Thymus (tissue), 11 donors: ENCODE results near the gene DLX4. TPM values are rescaled to one million over a fixed set of nuclear protein-coding genes. Genes with fewer than 3 reads are reported as not detected.
A peak's percentile ranks its signal among the peaks of the same experiment; 100 is the strongest.

Experiments used
- DNase-seq, 9 donors: peaks; one replicate each; pipeline ENCODE4 v3.0.0-alpha.2; 2013; ENCODE audit warnings: low spot score in 9 of 9, low read depth in 6 of 9, missing footprints in 1 of 9
- H3K27ac ChIP-seq, 2 donors: one replicate each; pipeline ENCODE4 v1.5.1; 2013; ENCODE audit warnings: control low read depth in 1 of 2, low read depth in 1 of 2, low read length in 1 of 2, mild to moderate bottlenecking in 1 of 2, moderate library complexity in 1 of 2
- H3K27me3 ChIP-seq, 2 donors: one replicate each; pipeline ENCODE4 v1.5.1; 2013; ENCODE audit warnings: low read length in 1 of 2; ENCODE audit not compliant: control insufficient read depth in 2 of 2, insufficient read depth in 1 of 2
- H3K36me3 ChIP-seq, 2 donors: one replicate each; pipeline ENCODE4 v1.5.1; 2013; ENCODE audit warnings: low read length in 1 of 2, mild to moderate bottlenecking in 1 of 2, moderate library complexity in 1 of 2; ENCODE audit not compliant: control insufficient read depth in 2 of 2, insufficient read depth in 2 of 2
- H3K4me1 ChIP-seq, 2 donors: one replicate each; pipeline ENCODE4 v1.5.1; 2013; ENCODE audit warnings: low read length in 2 of 2; ENCODE audit not compliant: control insufficient read depth in 2 of 2, insufficient read depth in 2 of 2
- H3K4me3 ChIP-seq, 2 donors: one replicate each; pipeline ENCODE4 v1.5.1; 2013; ENCODE audit warnings: low read length in 2 of 2, control low read depth in 1 of 2, mild to moderate bottlenecking in 1 of 2
- H3K9me3 ChIP-seq, 2 donors: one replicate each; pipeline ENCODE4 v1.5.1; 2013; ENCODE audit warnings: low read length in 1 of 2, mild to moderate bottlenecking in 1 of 2; ENCODE audit not compliant: control insufficient read depth in 2 of 2, insufficient read depth in 1 of 2
- WGBS: extraction: QIAGEN DNeasy Blood & Tissue Kit; methylation state at CpG from one replicate; pipeline ENCODE4 v1.1.7; 2013; 5-methylcytosine and 5-hydroxymethylcytosine counted together
- polyA plus RNA-seq: library from polyadenylated mRNA; stranded (reverse); fragments of 200-250 nt; gene quantifications from one replicate; pipeline ENCODE4 v1.2.3, GENCODE V29; 2013
- total RNA-seq: library from RNA; stranded (reverse); fragments of 120-200 nt; gene quantifications from one replicate; pipeline ENCODE4 v1.2.4, GENCODE V29; 2013
- donor health status: healthy.

The DLX4 gene
- total and polyA plus RNA-seq, 2 donors = 0.09 to 0.46 TPM

- 23% methylated on average over 17 of the region's 17 CpGs for WGBS
- Histone ChIP-seq H3K9me3 (peaks cover 0 to 7% of the 10 kb centered on the region in 2 donors), H3K27ac (no peak overlapping the region), H3K4me1 (no peaks in the 10 kb centered on the region), H3K36me3 (no peaks in the 10 kb centered on the region), H3K27me3 (peaks cover 42 to 87% of the 10 kb centered on the region in 2 donors), H3K4me3 (no peak overlapping the region)
- DNase-seq = no peak
These were observed 18.9 kb downstream of the DLX4 start for GRCh38 chr17:49987681-49988441.

DNA sequence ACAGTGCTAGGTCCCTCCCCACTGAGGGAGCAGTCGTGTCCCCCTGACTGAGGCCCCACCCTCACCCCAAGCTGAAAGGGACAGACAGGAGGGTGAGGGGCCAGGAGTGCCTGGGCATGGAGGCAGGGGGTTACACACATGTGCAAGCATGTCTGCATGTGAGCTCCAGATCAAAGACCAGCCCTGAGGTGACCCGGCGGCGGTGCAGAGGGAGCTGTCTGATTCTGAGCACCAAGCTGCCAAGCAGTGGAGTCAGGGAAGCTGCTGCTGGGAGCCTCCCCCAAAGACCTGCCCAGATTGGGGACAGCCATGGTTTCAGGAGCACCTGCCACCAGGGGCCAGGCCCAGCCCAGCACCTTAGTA is 20.5 kb downstream of the DLX4 start:
- no peak overlapping the region for H3K27ac ChIP-seq
- no peak for DNase-seq
- peaks cover 0 to 9% of the 10 kb centered on the region in 2 donors for H3K4me1 ChIP-seq
- H3K27me3 ChIP-seq = peaks cover 57 to 96% of the 10 kb centered on the region in 2 donors
- peaks cover under 1 to 14% of the 10 kb centered on the region in 2 donors for H3K9me3 ChIP-seq
- 98% methylated on average over 4 of the region's 4 CpGs for WGBS
- no peaks in the 10 kb centered on the region for H3K36me3 ChIP-seq
- no peak overlapping the region for H3K4me3 ChIP-seq

- no peak overlapping the region for H3K27ac ChIP-seq
- H3K4me1 ChIP-seq = peaks cover 0 to 17% of the 10 kb centered on the region in 2 donors
- H3K36me3 ChIP-seq = no peaks in the 10 kb centered on the region
- no peak overlapping the region for H3K4me3 ChIP-seq
- WGBS = 49% methylated on average over 3 of the region's 3 CpGs
- DNase-seq = no peak
- H3K27me3 ChIP-seq = peaks cover 62 to 99% of the 10 kb centered on the region in 2 donors
- peaks cover 4 to 20% of the 10 kb centered on the region in 2 donors for H3K9me3 ChIP-seq
These were observed 21.3 kb downstream of the DLX4 start for GRCh38 chr17:49990331-49990730.

- H3K36me3 ChIP-seq = no peaks in the 10 kb centered on the region
These were observed 21.9 kb downstream of the DLX4 start for GRCh38 chr17:49990921-49991320.

DNA sequence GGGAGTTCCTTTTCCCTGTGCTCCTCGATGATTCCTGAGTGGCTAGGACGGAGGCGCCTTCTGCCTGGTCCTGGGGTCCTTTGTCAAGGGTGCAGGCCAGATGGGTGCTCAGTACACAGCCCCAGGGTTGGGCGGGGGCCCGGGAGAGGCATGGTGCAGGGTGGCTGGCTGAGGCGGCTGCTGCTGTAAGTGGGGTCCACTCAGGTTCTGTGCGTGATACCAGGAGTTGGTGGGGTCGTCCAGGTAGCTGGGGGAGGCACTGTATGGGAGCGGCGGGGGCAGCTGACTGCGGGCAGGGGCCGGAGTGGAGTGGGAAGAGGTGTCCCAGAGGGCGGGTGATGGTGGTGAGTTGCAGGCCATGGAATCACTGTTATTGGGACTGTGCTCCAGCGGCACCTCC is 22.4 kb downstream of the DLX4 start:
- H3K27ac ChIP-seq = no peak overlapping the region
- H3K4me3 ChIP-seq = no peak overlapping the region
- H3K36me3 ChIP-seq = no peaks in the 10 kb centered on the region
- H3K9me3 ChIP-seq = peaks cover 4 to 25% of the 10 kb centered on the region in 2 donors
- WGBS = 93% methylated on average over 14 of the region's 14 CpGs
- peaks cover 0 to 17% of the 10 kb centered on the region in 2 donors for H3K4me1 ChIP-seq
- DNase-seq = no peak
- H3K27me3 ChIP-seq = peaks cover 70 to 99% of the 10 kb centered on the region in 2 donors

More at GRCh38 chr17:49990921-49991320, 21.9 kb downstream of the DLX4 start:
- Histone ChIP-seq H3K27me3 (peaks cover 65 to 99% of the 10 kb centered on the region in 2 donors), H3K9me3 (peaks cover 4 to 20% of the 10 kb centered on the region in 2 donors), H3K27ac (no peak overlapping the region), H3K4me3 (no peak overlapping the region), H3K4me1 (peaks cover 0 to 17% of the 10 kb centered on the region in 2 donors)
- WGBS = 92% methylated on average over 8 of the region's 8 CpGs
- no peak for DNase-seq

DNA sequence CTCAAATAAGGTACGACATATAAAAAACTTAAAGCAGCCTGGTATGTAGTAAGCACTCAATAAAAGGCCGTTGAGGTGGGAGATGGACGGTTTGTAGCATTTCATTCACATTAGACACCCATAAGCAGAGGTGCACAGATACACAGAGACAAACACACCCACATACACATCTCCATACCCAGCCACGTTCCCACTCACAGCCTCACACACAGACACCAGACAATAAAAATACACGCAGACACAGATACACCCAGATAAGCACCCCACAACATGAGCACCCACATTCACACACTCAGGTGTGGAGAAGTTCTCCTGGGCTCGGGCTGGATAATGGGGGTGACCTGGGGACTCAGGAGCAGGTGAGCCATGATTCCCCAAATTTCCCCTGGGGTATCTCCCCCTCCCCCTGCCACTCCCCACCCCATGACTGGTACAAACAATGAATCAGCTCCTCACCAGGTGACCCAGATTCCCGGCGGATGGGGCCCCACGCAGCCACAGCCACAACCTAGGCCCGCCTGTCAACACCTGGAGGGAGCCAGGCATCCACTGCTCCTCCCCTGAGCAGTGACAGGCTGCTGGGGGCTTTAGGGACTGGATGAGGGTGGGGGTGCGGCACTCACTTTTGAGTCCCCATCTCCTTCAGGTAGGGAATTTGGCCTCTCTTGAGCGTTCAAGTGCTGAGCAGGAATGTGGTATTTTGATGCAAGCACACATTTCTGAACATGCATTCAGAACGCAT is 23.4 kb downstream of the DLX4 start:
- Histone ChIP-seq H3K9me3 (peaks cover 4 to 28% of the 10 kb centered on the region in 2 donors), H3K36me3 (no peaks in the 10 kb centered on the region), H3K4me3 (no peak overlapping the region), H3K27me3 (peaks cover 76 to 99% of the 10 kb centered on the region in 2 donors), H3K27ac (no peak overlapping the region), H3K4me1 (peaks cover 3 to 19% of the 10 kb centered on the region in 2 donors)
- WGBS = 83% methylated on average over 13 of the region's 13 CpGs
- DNase-seq = no peak

DNA sequence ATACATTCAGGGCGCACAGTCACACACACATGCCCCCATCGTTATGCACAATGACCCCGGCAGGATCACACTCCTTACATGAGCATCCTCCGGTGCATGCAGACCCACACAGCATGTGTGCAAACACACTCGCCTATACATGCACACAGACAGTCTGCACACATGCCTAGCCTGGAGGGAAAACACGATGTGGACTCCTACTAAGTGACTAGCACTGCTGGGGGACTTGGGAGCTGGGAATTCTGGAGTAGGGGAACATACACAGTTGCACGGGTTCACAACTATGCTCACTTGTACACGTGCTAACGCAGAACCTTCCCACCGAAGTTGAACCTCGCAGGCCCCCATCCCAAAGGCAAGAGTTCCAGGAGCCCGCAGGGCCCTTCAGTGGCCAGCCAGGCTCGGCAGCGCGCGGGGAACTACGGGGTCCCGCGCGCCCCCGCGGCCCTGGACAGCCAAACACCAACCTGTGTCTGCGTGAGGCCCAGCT is 24.0 kb downstream of the DLX4 start:
- 21% methylated on average over 23 of the region's 23 CpGs for WGBS
- DNase-seq = no peak
- Histone ChIP-seq H3K9me3 (peaks cover 4 to 28% of the 10 kb centered on the region in 2 donors), H3K36me3 (no peaks in the 10 kb centered on the region), H3K27me3 (peaks cover 79 to 99% of the 10 kb centered on the region in 2 donors), H3K27ac (no peak overlapping the region), H3K4me3 (peak overlapping the region in 1 of 2 donors; percentile 46), H3K4me1 (peaks cover 3 to 19% of the 10 kb centered on the region in 2 donors)

- no peaks in the 10 kb centered on the region for H3K36me3 ChIP-seq
- peaks cover 75 to 99% of the 10 kb centered on the region in 2 donors for H3K27me3 ChIP-seq
- H3K4me3 ChIP-seq = peak overlapping the region in 1 of 2 donors; percentile 46
- no peak overlapping the region for H3K27ac ChIP-seq
- 2% methylated on average over 77 of the region's 77 CpGs for WGBS
- H3K9me3 ChIP-seq = peaks cover 4 to 28% of the 10 kb centered on the region in 2 donors
- H3K4me1 ChIP-seq = peaks cover 3 to 19% of the 10 kb centered on the region in 2 donors
- peak in 1 of 9 donors; percentile 28 for DNase-seq
These were observed 24.6 kb downstream of the DLX4 start for GRCh38 chr17:49993423-49994060.
